Measurements from ENCODE around the gene PTGFR.
A peak's percentile ranks its signal among the peaks of the same experiment; 100 is the strongest.

The PTGFR gene

GRCh38 chr1:78475888-78476610, 14.7 kb upstream of the PTGFR start:
- no peak for TF ChIP-seq ISL1 (CRISPR knock-in tag; IDR thresholded peaks at IDR 0.05)
- no peak for TF ChIP-seq RARB (CRISPR knock-in tag; IDR thresholded peaks at IDR 0.05)
- no peak for TF ChIP-seq SNAI2 (CRISPR knock-in tag; IDR thresholded peaks at IDR 0.05)
- TF ChIP-seq ZC3H10 (CRISPR knock-in tag; IDR thresholded peaks at IDR 0.05), result no peak
- TF ChIP-seq CSDC2 (CRISPR knock-in tag; IDR thresholded peaks at IDR 0.05), result no peak
- TF ChIP-seq ZFP3 (CRISPR knock-in tag; IDR thresholded peaks at IDR 0.05), result no peak
- TF ChIP-seq ZNF70 (CRISPR knock-in tag; IDR thresholded peaks at IDR 0.05), result no peak
- ATAC-seq, result no peak

DNA sequence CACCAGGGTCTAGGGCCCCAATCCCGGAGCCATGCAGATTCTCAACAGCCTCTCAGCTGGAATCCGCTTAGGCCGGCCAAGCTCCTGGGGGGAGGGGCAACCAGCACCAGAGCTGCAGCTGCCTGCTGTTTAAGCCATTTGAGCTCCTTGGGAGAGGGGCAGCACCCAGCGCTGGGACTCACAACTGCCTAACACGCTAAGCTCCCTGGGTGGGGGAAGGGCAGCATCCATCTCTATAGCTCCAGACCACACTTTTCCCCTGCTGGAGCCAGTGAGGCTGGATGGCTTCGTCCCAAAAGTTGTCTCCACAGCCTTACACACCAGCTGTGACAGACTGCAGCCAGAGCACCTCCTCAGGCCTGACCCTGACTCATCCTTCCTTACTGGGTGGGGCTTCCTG, 6.9 kb upstream of the PTGFR start:
- no peak for ATAC-seq
- no peak for TF ChIP-seq ZNF8 (CRISPR knock-in tag; IDR thresholded peaks at IDR 0.05)
- no peak for TF ChIP-seq TOX (CRISPR knock-in tag; IDR thresholded peaks at IDR 0.05; ENCODE audit: borderline replicate concordance)
- no peak for TF ChIP-seq CREB5 (CRISPR knock-in tag; IDR thresholded peaks at IDR 0.05; ENCODE audit: low read depth)
- TF ChIP-seq ZC3H10 (CRISPR knock-in tag; IDR thresholded peaks at IDR 0.05), result no peak
- TF ChIP-seq TCF4 (CRISPR knock-in tag; IDR thresholded peaks at IDR 0.05; ENCODE audit: borderline replicate concordance), result no peak
- no peak for TF ChIP-seq RARB (CRISPR knock-in tag; IDR thresholded peaks at IDR 0.05)
- no peak for TF ChIP-seq OSR1 (CRISPR knock-in tag; IDR thresholded peaks at IDR 0.05)
- TF ChIP-seq POU6F1 (CRISPR knock-in tag; IDR thresholded peaks at IDR 0.05; ENCODE audit: borderline replicate concordance, low read depth), result no peak
- TF ChIP-seq CSDC2 (CRISPR knock-in tag; IDR thresholded peaks at IDR 0.05), result no peak
- no peak for TF ChIP-seq ZNF70 (CRISPR knock-in tag; IDR thresholded peaks at IDR 0.05)
- no peak for TF ChIP-seq ZFP30 (CRISPR knock-in tag; IDR thresholded peaks at IDR 0.05)

- ATAC-seq, result peak; percentile 75
- TF ChIP-seq POU6F1 (CRISPR knock-in tag; IDR thresholded peaks at IDR 0.05; ENCODE audit: borderline replicate concordance, low read depth) (no peak), CREB5 (CRISPR knock-in tag; IDR thresholded peaks at IDR 0.05; ENCODE audit: low read depth) (no peak), ZNF70 (CRISPR knock-in tag; IDR thresholded peaks at IDR 0.05) (no peak), ZNF8 (CRISPR knock-in tag; IDR thresholded peaks at IDR 0.05) (no peak), ISL1 (CRISPR knock-in tag; IDR thresholded peaks at IDR 0.05) (no peak), BACH2 (CRISPR knock-in tag; IDR thresholded peaks at IDR 0.05; ENCODE audit: borderline replicate concordance) (no peak), GLIS3 (CRISPR knock-in tag; IDR thresholded peaks at IDR 0.05) (no peak), ZFP30 (CRISPR knock-in tag; IDR thresholded peaks at IDR 0.05) (no peak), RARB (CRISPR knock-in tag; IDR thresholded peaks at IDR 0.05) (no peak), ZNF565 (CRISPR knock-in tag; conservative IDR thresholded peaks at IDR 0.05; ENCODE audit: low read depth) (no peak), CSDC2 (CRISPR knock-in tag; IDR thresholded peaks at IDR 0.05) (no peak), TCF4 (CRISPR knock-in tag; IDR thresholded peaks at IDR 0.05; ENCODE audit: borderline replicate concordance) (no peak), ZFP3 (CRISPR knock-in tag; IDR thresholded peaks at IDR 0.05) (no peak)
- TF ChIP-seq, protein P1, sequence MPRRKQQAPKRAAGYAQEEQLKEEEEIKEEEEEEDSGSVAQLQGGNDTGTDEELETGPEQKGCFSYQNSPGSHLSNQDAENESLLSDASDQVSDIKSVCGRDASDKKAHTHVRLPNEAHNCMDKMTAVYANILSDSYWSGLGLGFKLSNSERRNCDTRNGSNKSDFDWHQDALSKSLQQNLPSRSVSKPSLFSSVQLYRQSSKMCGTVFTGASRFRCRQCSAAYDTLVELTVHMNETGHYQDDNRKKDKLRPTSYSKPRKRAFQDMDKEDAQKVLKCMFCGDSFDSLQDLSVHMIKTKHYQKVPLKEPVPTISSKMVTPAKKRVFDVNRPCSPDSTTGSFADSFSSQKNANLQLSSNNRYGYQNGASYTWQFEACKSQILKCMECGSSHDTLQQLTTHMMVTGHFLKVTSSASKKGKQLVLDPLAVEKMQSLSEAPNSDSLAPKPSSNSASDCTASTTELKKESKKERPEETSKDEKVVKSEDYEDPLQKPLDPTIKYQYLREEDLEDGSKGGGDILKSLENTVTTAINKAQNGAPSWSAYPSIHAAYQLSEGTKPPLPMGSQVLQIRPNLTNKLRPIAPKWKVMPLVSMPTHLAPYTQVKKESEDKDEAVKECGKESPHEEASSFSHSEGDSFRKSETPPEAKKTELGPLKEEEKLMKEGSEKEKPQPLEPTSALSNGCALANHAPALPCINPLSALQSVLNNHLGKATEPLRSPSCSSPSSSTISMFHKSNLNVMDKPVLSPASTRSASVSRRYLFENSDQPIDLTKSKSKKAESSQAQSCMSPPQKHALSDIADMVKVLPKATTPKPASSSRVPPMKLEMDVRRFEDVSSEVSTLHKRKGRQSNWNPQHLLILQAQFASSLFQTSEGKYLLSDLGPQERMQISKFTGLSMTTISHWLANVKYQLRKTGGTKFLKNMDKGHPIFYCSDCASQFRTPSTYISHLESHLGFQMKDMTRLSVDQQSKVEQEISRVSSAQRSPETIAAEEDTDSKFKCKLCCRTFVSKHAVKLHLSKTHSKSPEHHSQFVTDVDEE (CRISPR knock-in tag; IDR thresholded peaks at IDR 0.05), result no peak
- TF ChIP-seq, protein P2, sequence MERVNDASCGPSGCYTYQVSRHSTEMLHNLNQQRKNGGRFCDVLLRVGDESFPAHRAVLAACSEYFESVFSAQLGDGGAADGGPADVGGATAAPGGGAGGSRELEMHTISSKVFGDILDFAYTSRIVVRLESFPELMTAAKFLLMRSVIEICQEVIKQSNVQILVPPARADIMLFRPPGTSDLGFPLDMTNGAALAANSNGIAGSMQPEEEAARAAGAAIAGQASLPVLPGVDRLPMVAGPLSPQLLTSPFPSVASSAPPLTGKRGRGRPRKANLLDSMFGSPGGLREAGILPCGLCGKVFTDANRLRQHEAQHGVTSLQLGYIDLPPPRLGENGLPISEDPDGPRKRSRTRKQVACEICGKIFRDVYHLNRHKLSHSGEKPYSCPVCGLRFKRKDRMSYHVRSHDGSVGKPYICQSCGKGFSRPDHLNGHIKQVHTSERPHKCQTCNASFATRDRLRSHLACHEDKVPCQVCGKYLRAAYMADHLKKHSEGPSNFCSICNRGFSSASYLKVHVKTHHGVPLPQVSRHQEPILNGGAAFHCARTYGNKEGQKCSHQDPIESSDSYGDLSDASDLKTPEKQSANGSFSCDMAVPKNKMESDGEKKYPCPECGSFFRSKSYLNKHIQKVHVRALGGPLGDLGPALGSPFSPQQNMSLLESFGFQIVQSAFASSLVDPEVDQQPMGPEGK (CRISPR knock-in tag; IDR thresholded peaks at IDR 0.05; ENCODE audit: borderline replicate concordance), result no peak
Measured at GRCh38 chr1:78491451-78492071, 787 bp downstream of the PTGFR start.

All from SK-N-SH treated with all-trans-retinoic acid at 6 μM for 48 hours (cell line).